ENCODE results near the gene PSMG2. TPM values are rescaled to one million over a fixed set of nuclear protein-coding genes. Genes with fewer than 3 reads are reported as not detected.

The PSMG2 gene
- total RNA-seq, 4 donors from 2014 or later, result 87.6 to 148 (median 100) TPM

GRCh38 chr18:12659904-12660605, 42.8 kb upstream of the PSMG2 start:
- TF ChIP-seq CTCF (IDR thresholded peaks at IDR 0.05; ENCODE audit: low read depth), result no peak

GRCh38 chr18:12668041-12668440, 34.8 kb upstream of the PSMG2 start:
- no peak for TF ChIP-seq CTCF (IDR thresholded peaks at IDR 0.05; ENCODE audit: low read depth)

GRCh38 chr18:12679183-12679786, 23.6 kb upstream of the PSMG2 start:
- no peak for TF ChIP-seq CTCF (IDR thresholded peaks at IDR 0.05; ENCODE audit: low read depth)

- TF ChIP-seq CTCF (IDR thresholded peaks at IDR 0.05; ENCODE audit: low read depth), result no peak
These were observed 16.7 kb upstream of the PSMG2 start for GRCh38 chr18:12686100-12686499.

- TF ChIP-seq CTCF (IDR thresholded peaks at IDR 0.05; ENCODE audit: low read depth), result no peak
These were observed 13.5 kb upstream of the PSMG2 start for GRCh38 chr18:12689256-12689850.

- no peak for TF ChIP-seq CTCF (IDR thresholded peaks at IDR 0.05; ENCODE audit: low read depth)
These were observed 10.6 kb upstream of the PSMG2 start for GRCh38 chr18:12692206-12692605.

- no peak for TF ChIP-seq CTCF (IDR thresholded peaks at IDR 0.05; ENCODE audit: low read depth)
These were observed 8.8 kb upstream of the PSMG2 start for GRCh38 chr18:12694032-12694431.

Data from subcutaneous adipose tissue (tissue), 4 donors.